Measurements from ENCODE around the gene RELN.

RELN gene

GRCh38 chr7:103632005-103632639 lies 357.3 kb downstream of the RELN start:
- DNase-seq (ENCODE audit: low spot score), result no peak

GRCh38 chr7:103630318-103630717 lies 359.1 kb downstream of the RELN start:
- DNase-seq (ENCODE audit: low spot score), result no peak

GRCh38 chr7:103628742-103629141 lies 360.7 kb downstream of the RELN start:
- no peak for DNase-seq (ENCODE audit: low spot score)

- no peak for DNase-seq (ENCODE audit: low spot score)
These were observed 362.7 kb downstream of the RELN start for GRCh38 chr7:103626776-103627175.

- DNase-seq (ENCODE audit: low spot score), result no peak
These were observed 367.2 kb downstream of the RELN start for GRCh38 chr7:103622274-103622673.

- peak; percentile 33 for DNase-seq (ENCODE audit: low spot score)
These were observed 375.5 kb downstream of the RELN start for GRCh38 chr7:103613655-103614642.

- no peak for DNase-seq (ENCODE audit: low spot score)
These were observed 379.7 kb downstream of the RELN start for GRCh38 chr7:103609778-103610177.

GRCh38 chr7:103605640-103606039 lies 383.8 kb downstream of the RELN start:
- DNase-seq (ENCODE audit: low spot score), result no peak

GRCh38 chr7:103598326-103598905 lies 391.0 kb downstream of the RELN start:
- DNase-seq (ENCODE audit: low spot score), result peak; percentile 71

GRCh38 chr7:103597606-103598005 lies 391.9 kb downstream of the RELN start:
- DNase-seq (ENCODE audit: low spot score), result no peak

- no peak for DNase-seq (ENCODE audit: low spot score)
These were observed 395.3 kb downstream of the RELN start for GRCh38 chr7:103594186-103594585.

GRCh38 chr7:103593691-103594090 lies 395.8 kb downstream of the RELN start:
- no peak for DNase-seq (ENCODE audit: low spot score)

GRCh38 chr7:103592844-103593243 lies 396.6 kb downstream of the RELN start:
- no peak for DNase-seq (ENCODE audit: low spot score)

GRCh38 chr7:103592187-103592586 lies 397.3 kb downstream of the RELN start:
- no peak for DNase-seq (ENCODE audit: low spot score)

- no peak for DNase-seq (ENCODE audit: low spot score)
These were observed 409.4 kb downstream of the RELN start for GRCh38 chr7:103580031-103580430.

- peak; percentile 52 for DNase-seq (ENCODE audit: low spot score)
These were observed 412.4 kb downstream of the RELN start for GRCh38 chr7:103577059-103577458.

- DNase-seq (ENCODE audit: low spot score), result peak; percentile 73
These were observed 412.8 kb downstream of the RELN start for GRCh38 chr7:103576641-103577040.

GRCh38 chr7:103574576-103574975 lies 414.9 kb downstream of the RELN start:
- peak; percentile 67 for DNase-seq (ENCODE audit: low spot score)

GRCh38 chr7:103573479-103574058 lies 415.9 kb downstream of the RELN start:
- peak; percentile 78 for DNase-seq (ENCODE audit: low spot score)

- no peak for DNase-seq (ENCODE audit: low spot score)
These were observed 417.9 kb downstream of the RELN start for GRCh38 chr7:103571586-103571985.

GRCh38 chr7:103569621-103570305 lies 419.7 kb downstream of the RELN start:
- DNase-seq (ENCODE audit: low spot score), result no peak

GRCh38 chr7:103564416-103564815 lies 425.0 kb downstream of the RELN start:
- no peak for DNase-seq (ENCODE audit: low spot score)

All from cerebellar cortex (tissue), 1 donor.